DND-41 (cell line): ENCODE data around the gene IGSF5.

Experiments
- CTCF ChIP-seq: IDR thresholded peaks from 2 replicates; pipeline ENCODE4 v1.5.1; 2012; ENCODE audit warnings: borderline replicate concordance, low read length, moderate library complexity, mild to moderate bottlenecking; ENCODE audit not compliant: poor library complexity, severe bottlenecking; ENCODE audit errors: extremely low read depth
- EZH2 ChIP-seq: IDR thresholded peaks from 3 replicates; pipeline ENCODE4 v1.6.1; 2012; ENCODE audit warnings: borderline replicate concordance, low read depth, mild to moderate bottlenecking, moderate library complexity, low read length, inconsistent platforms; ENCODE audit not compliant: severe bottlenecking

GRCh38 chr21:39730418-39731157, 14.4 kb upstream of the IGSF5 start:
- TF ChIP-seq EZH2 (no peak), CTCF (no peak)
